Neural progenitor cell (in vitro differentiated cells): ENCODE measurements around the gene ARHGAP42.

Source experiments
- CTCF ChIP-seq: fragments of 200-600 bp; sonication (generic); IDR thresholded peaks from 2 replicates; pipeline ENCODE4 v1.5.1; 2017; ENCODE audit warnings: antibody characterized with exemption, mild to moderate bottlenecking
- EZH2 ChIP-seq: fragments of 200-600 bp; sonication (generic); IDR thresholded peaks from 2 replicates; pipeline ENCODE4 v1.6.1; 2017; ENCODE audit warnings: antibody characterized with exemption, mild to moderate bottlenecking, moderate library complexity

GRCh38 chr11:100740440-100740839, 53.4 kb downstream of the ARHGAP42 start:
- TF ChIP-seq CTCF: no peak
- TF ChIP-seq EZH2: no peak
